ENCODE data around the gene PRKCI.
A peak's percentile ranks its signal among the peaks of the same experiment; 100 is the strongest.

PRKCI gene

GRCh38 chr3:170221924-170222646, at the start of gene PRKCI:
TSS of gene PRKCI (plus strand) at chr3:170222424. CDS start at chr3:170222670, 246 bp downstream.
- peak; percentile 97 for DNase-seq
- no peaks in the 10 kb centered on the region for H3K27me3 ChIP-seq (ENCODE audit: insufficient read depth, low read depth, severe bottlenecking)
- H3K4me3 ChIP-seq (ENCODE audit: low read depth, low read length) = peak within 1 kb of the TSS; percentile 86
- TF ChIP-seq, protein P1, sequence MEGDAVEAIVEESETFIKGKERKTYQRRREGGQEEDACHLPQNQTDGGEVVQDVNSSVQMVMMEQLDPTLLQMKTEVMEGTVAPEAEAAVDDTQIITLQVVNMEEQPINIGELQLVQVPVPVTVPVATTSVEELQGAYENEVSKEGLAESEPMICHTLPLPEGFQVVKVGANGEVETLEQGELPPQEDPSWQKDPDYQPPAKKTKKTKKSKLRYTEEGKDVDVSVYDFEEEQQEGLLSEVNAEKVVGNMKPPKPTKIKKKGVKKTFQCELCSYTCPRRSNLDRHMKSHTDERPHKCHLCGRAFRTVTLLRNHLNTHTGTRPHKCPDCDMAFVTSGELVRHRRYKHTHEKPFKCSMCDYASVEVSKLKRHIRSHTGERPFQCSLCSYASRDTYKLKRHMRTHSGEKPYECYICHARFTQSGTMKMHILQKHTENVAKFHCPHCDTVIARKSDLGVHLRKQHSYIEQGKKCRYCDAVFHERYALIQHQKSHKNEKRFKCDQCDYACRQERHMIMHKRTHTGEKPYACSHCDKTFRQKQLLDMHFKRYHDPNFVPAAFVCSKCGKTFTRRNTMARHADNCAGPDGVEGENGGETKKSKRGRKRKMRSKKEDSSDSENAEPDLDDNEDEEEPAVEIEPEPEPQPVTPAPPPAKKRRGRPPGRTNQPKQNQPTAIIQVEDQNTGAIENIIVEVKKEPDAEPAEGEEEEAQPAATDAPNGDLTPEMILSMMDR (IDR thresholded peaks at IDR 0.05; ENCODE audit: low read depth, low read length) = no peak
- no peaks in the 10 kb centered on the region for H3K9me3 ChIP-seq (ENCODE audit: severe bottlenecking)
- peaks cover 4% of the 10 kb centered on the region for H3K36me3 ChIP-seq
- H3K27ac ChIP-seq = peak within 1 kb of the TSS; percentile 99

GRCh38 chr3:170178651-170179050, 43.6 kb upstream of the PRKCI start:
- no peak for DNase-seq
- H3K27ac ChIP-seq = no peak overlapping the region
- H3K36me3 ChIP-seq = peaks cover 46% of the 10 kb centered on the region

GRCh38 chr3:170179432-170179831, 42.8 kb upstream of the PRKCI start:
- Histone ChIP-seq H3K4me3 (ENCODE audit: low read depth, low read length) (no peak overlapping the region), H3K36me3 (peaks cover 40% of the 10 kb centered on the region), H3K9me3 (ENCODE audit: severe bottlenecking) (no peaks in the 10 kb centered on the region), H3K27me3 (ENCODE audit: insufficient read depth, low read depth, severe bottlenecking) (no peaks in the 10 kb centered on the region), H3K27ac (no peak overlapping the region)
- TF ChIP-seq, protein P1 (IDR thresholded peaks at IDR 0.05; ENCODE audit: low read depth, low read length) = no peak
- DNase-seq = no peak

More at GRCh38 chr3:170178651-170179050, 43.6 kb upstream of the PRKCI start:
- H3K9me3 ChIP-seq (ENCODE audit: severe bottlenecking) = no peaks in the 10 kb centered on the region
- H3K4me3 ChIP-seq (ENCODE audit: low read depth, low read length) = no peak overlapping the region
- H3K27me3 ChIP-seq (ENCODE audit: insufficient read depth, low read depth, severe bottlenecking) = no peaks in the 10 kb centered on the region
- TF ChIP-seq, protein P1 (IDR thresholded peaks at IDR 0.05; ENCODE audit: low read depth, low read length) = no peak

DNA sequence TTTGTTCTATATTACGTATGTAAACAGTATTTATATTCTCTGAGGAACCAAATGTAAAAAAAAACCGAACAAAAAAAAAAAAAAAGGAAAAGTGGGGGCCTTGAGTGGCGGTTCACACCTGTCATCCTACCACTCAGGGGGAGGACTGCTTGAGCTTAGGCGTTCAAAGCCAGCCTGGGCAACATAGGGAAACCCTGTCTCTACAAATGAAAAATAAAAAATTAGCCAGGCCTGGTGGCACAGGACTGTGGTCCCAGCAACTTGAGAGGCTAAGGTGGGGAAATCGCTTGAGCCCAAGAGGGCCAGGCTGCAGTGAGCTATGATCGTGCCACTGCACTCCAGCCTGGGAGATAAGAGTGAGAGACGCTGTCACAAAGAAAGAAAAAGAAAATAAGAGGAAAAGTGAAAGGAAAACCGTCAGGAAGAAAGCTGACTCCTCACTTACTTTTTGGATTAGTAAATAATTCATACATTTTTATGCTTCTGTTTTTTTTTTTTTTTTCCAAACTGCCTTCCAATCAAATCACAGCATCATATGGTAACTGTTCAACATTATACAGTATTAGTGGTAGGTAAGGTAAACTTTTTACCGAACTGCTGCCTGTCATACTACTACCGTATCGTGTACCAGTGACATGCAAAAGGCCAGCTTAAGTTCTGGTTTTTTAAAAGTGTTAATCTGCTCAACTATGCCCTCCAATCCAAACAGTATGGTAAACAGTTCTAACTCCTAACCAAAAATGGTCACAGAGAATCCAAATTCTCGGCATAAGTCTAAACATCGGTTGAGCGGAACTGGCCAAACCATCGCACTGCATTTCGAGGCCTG, 41.9 kb upstream of the PRKCI start:
- Histone ChIP-seq H3K4me3 (ENCODE audit: low read depth, low read length) (peak overlapping the region; percentile 99), H3K9me3 (ENCODE audit: severe bottlenecking) (no peaks in the 10 kb centered on the region), H3K27ac (peak overlapping the region; percentile 92), H3K27me3 (ENCODE audit: insufficient read depth, low read depth, severe bottlenecking) (no peaks in the 10 kb centered on the region), H3K36me3 (peaks cover 33% of the 10 kb centered on the region)
- TF ChIP-seq, protein P1 (IDR thresholded peaks at IDR 0.05; ENCODE audit: low read depth, low read length) = no peak
- no peak for DNase-seq

GRCh38 chr3:170180908-170181885, 41.0 kb upstream of the PRKCI start, which contains the start of gene PHC3:
TSS of gene PHC3 (minus strand) at chr3:170181733. CDS start at chr3:170181715, 18 bp downstream.
- Histone ChIP-seq H3K9me3 (ENCODE audit: severe bottlenecking) (no peaks in the 10 kb centered on the region), H3K4me3 (ENCODE audit: low read depth, low read length) (peak within 1 kb of the TSS; percentile 99), H3K27ac (peak within 1 kb of the TSS; percentile 92), H3K27me3 (ENCODE audit: insufficient read depth, low read depth, severe bottlenecking) (no peaks in the 10 kb centered on the region), H3K36me3 (peaks cover 31% of the 10 kb centered on the region)
- TF ChIP-seq, protein P1 (IDR thresholded peaks at IDR 0.05; ENCODE audit: low read depth, low read length) = no peak
- peak; percentile 94 for DNase-seq
